ENCODE data around the gene NOS3. TPM values are rescaled to one million over a fixed set of nuclear protein-coding genes. Genes with fewer than 3 reads are reported as not detected.

NOS3 gene
- polyA plus RNA-seq, 1 donor from 2014 or later: not detected

DNA sequence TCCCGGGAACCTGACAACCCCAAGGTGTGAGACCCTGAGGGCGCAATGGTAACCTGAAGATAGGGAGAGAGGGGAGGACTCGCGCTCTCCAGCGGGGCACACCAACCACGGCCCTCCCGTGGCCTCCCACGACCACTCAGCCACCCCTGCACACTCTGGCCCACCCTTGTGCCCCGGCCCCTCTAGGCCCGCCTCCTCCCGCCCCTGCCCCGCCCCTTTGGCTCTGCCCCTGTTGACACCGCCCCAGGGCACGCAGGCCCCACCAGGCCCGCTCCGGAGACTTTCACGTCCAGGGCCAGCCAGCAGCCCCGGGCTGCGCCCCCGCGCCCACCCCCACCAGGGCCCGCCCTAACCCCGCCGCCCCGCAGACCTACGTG lies 22.5 kb downstream of the NOS3 start:
- Histone ChIP-seq H3K9me2 (ENCODE audit: insufficient read depth, low read length) (no peaks in the 10 kb centered on the region), H3K4me2 (ENCODE audit: low read length) (no peak overlapping the region), H2AFZ (ENCODE audit: low read depth, low read length) (no peak overlapping the region), H3K9me3 (ENCODE audit: low read length) (no peaks in the 10 kb centered on the region), H3K27ac (ENCODE audit: low read length) (no peak overlapping the region), H3K36me3 (ENCODE audit: insufficient read depth, low read length) (no peaks in the 10 kb centered on the region), H3F3A (ENCODE audit: insufficient read depth, low read length, poor library complexity, severe bottlenecking) (no peaks in the 10 kb centered on the region), H3K9ac (ENCODE audit: low read length) (no peak overlapping the region), H3K79me2 (replicated peaks; ENCODE audit: insufficient read depth, low read length) (no peaks in the 10 kb centered on the region), H3K27me3 (ENCODE audit: insufficient read depth, low read depth, low read length) (peaks cover 9% of the 10 kb centered on the region), H4K20me1 (ENCODE audit: insufficient read depth) (no peaks in the 10 kb centered on the region), H3K4me3 (ENCODE audit: low read length) (no peak overlapping the region)
- TF ChIP-seq RAD21 (conservative IDR thresholded peaks at IDR 0.05) (no peak), SMC3 (conservative IDR thresholded peaks at IDR 0.05; ENCODE audit: poor library complexity) (no peak)

DNA sequence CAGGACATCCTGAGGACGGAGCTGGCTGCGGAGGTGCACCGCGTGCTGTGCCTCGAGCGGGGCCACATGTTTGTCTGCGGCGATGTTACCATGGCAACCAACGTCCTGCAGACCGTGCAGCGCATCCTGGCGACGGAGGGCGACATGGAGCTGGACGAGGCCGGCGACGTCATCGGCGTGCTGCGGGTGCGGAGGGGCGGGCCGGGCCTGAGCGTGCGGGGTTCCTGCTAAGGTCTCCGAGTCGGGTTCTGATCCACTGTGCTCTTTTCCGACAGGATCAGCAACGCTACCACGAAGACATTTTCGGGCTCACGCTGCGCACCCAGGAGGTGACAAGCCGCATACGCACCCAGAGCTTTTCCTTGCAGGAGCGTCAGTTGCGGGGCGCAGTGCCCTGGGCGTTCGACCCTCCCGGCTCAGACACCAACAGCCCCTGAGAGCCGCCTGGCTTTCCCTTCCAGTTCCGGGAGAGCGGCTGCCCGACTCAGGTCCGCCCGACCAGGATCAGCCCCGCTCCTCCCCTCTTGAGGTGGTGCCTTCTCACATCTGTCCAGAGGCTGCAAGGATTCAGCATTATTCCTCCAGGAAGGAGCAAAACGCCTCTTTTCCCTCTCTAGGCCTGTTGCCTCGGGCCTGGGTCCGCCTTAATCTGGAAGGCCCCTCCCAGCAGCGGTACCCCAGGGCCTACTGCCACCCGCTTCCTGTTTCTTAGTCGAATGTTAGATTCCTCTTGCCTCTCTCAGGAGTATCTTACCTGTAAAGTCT lies 23.1 kb downstream of the NOS3 start:
- H2AFZ ChIP-seq (ENCODE audit: low read depth, low read length): no peak overlapping the region
- H3K9me3 ChIP-seq (ENCODE audit: low read length): no peaks in the 10 kb centered on the region
- H3K4me2 ChIP-seq (ENCODE audit: low read length): no peak overlapping the region
- TF ChIP-seq, protein P1, sequence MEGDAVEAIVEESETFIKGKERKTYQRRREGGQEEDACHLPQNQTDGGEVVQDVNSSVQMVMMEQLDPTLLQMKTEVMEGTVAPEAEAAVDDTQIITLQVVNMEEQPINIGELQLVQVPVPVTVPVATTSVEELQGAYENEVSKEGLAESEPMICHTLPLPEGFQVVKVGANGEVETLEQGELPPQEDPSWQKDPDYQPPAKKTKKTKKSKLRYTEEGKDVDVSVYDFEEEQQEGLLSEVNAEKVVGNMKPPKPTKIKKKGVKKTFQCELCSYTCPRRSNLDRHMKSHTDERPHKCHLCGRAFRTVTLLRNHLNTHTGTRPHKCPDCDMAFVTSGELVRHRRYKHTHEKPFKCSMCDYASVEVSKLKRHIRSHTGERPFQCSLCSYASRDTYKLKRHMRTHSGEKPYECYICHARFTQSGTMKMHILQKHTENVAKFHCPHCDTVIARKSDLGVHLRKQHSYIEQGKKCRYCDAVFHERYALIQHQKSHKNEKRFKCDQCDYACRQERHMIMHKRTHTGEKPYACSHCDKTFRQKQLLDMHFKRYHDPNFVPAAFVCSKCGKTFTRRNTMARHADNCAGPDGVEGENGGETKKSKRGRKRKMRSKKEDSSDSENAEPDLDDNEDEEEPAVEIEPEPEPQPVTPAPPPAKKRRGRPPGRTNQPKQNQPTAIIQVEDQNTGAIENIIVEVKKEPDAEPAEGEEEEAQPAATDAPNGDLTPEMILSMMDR (IDR thresholded peaks at IDR 0.05; ENCODE audit: poor library complexity, severe bottlenecking): no peak
- TF ChIP-seq, protein P2, sequence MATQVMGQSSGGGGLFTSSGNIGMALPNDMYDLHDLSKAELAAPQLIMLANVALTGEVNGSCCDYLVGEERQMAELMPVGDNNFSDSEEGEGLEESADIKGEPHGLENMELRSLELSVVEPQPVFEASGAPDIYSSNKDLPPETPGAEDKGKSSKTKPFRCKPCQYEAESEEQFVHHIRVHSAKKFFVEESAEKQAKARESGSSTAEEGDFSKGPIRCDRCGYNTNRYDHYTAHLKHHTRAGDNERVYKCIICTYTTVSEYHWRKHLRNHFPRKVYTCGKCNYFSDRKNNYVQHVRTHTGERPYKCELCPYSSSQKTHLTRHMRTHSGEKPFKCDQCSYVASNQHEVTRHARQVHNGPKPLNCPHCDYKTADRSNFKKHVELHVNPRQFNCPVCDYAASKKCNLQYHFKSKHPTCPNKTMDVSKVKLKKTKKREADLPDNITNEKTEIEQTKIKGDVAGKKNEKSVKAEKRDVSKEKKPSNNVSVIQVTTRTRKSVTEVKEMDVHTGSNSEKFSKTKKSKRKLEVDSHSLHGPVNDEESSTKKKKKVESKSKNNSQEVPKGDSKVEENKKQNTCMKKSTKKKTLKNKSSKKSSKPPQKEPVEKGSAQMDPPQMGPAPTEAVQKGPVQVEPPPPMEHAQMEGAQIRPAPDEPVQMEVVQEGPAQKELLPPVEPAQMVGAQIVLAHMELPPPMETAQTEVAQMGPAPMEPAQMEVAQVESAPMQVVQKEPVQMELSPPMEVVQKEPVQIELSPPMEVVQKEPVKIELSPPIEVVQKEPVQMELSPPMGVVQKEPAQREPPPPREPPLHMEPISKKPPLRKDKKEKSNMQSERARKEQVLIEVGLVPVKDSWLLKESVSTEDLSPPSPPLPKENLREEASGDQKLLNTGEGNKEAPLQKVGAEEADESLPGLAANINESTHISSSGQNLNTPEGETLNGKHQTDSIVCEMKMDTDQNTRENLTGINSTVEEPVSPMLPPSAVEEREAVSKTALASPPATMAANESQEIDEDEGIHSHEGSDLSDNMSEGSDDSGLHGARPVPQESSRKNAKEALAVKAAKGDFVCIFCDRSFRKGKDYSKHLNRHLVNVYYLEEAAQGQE (IDR thresholded peaks at IDR 0.05; ENCODE audit: borderline replicate concordance): no peak
- TF ChIP-seq POLR2AphosphoS5 (IDR thresholded peaks at IDR 0.05) (peak; percentile 14), SMC3 (conservative IDR thresholded peaks at IDR 0.05; ENCODE audit: poor library complexity) (no peak)
- no peaks in the 10 kb centered on the region for H3F3A ChIP-seq (ENCODE audit: insufficient read depth, low read length, poor library complexity, severe bottlenecking)
- peak overlapping the region; percentile 38 for H3K4me3 ChIP-seq (ENCODE audit: low read length)
- no peak overlapping the region for H3K9ac ChIP-seq (ENCODE audit: low read length)
- no peak overlapping the region for H3K27ac ChIP-seq (ENCODE audit: low read length)
- H3K27me3 ChIP-seq (ENCODE audit: insufficient read depth, low read depth, low read length): peaks cover 12% of the 10 kb centered on the region
- no peaks in the 10 kb centered on the region for H3K79me2 ChIP-seq (replicated peaks; ENCODE audit: insufficient read depth, low read length)
- H3K9me2 ChIP-seq (ENCODE audit: insufficient read depth, low read length): no peaks in the 10 kb centered on the region
- no peaks in the 10 kb centered on the region for H3K36me3 ChIP-seq (ENCODE audit: insufficient read depth, low read length)
- H4K20me1 ChIP-seq (ENCODE audit: insufficient read depth): no peaks in the 10 kb centered on the region

DNA sequence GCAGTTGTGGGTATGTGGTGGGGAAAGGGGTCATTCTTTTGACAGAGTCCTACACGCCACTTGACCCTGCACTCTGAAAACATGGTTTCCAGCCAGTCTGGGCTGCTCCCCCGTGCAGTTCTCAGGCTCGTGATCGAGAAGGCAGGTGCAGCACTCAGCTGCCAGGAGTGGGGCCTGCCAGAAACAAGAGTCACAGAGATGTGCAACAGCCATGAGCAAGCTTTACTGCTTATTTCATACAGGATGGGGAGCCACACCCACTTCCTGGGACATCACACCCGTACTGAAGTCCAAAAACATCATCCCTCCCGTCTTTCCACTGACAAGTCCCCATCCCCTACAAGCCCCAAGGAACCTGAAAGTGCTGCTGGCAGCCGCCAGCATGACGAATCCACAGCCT lies 24.1 kb downstream of the NOS3 start:
- Histone ChIP-seq H3K4me2 (ENCODE audit: low read length) (no peak overlapping the region), H3K27ac (ENCODE audit: low read length) (no peak overlapping the region), H3F3A (ENCODE audit: insufficient read depth, low read length, poor library complexity, severe bottlenecking) (no peaks in the 10 kb centered on the region), H3K9ac (ENCODE audit: low read length) (no peak overlapping the region), H3K9me3 (ENCODE audit: low read length) (no peaks in the 10 kb centered on the region), H4K20me1 (ENCODE audit: insufficient read depth) (no peaks in the 10 kb centered on the region), H3K79me2 (replicated peaks; ENCODE audit: insufficient read depth, low read length) (no peaks in the 10 kb centered on the region), H3K27me3 (ENCODE audit: insufficient read depth, low read depth, low read length) (peaks cover 22% of the 10 kb centered on the region), H3K4me3 (ENCODE audit: low read length) (no peak overlapping the region), H2AFZ (ENCODE audit: low read depth, low read length) (no peak overlapping the region), H3K9me2 (ENCODE audit: insufficient read depth, low read length) (no peaks in the 10 kb centered on the region), H3K36me3 (ENCODE audit: insufficient read depth, low read length) (no peaks in the 10 kb centered on the region)
- TF ChIP-seq EZH2 (IDR thresholded peaks at IDR 0.05; ENCODE audit: borderline replicate concordance, insufficient read depth, low read length, poor library complexity, severe bottlenecking): no peak
- no peak for TF ChIP-seq TAF1 (IDR thresholded peaks at IDR 0.05; ENCODE audit: low read depth)
- TF ChIP-seq MXI1 (conservative IDR thresholded peaks at IDR 0.05; ENCODE audit: poor library complexity, severe bottlenecking): no peak
- TF ChIP-seq, protein P1 (IDR thresholded peaks at IDR 0.05; ENCODE audit: poor library complexity, severe bottlenecking): no peak
- TF ChIP-seq, protein P2 (IDR thresholded peaks at IDR 0.05; ENCODE audit: borderline replicate concordance): no peak
- no peak for TF ChIP-seq RAD21 (conservative IDR thresholded peaks at IDR 0.05)
- no peak for TF ChIP-seq POLR2AphosphoS5 (IDR thresholded peaks at IDR 0.05)
- no peak for TF ChIP-seq EP300 (conservative IDR thresholded peaks at IDR 0.05; ENCODE audit: poor library complexity, severe bottlenecking)
- no peak for TF ChIP-seq SMC3 (conservative IDR thresholded peaks at IDR 0.05; ENCODE audit: poor library complexity)
